ENCODE data around the gene POLR1A.

- TF ChIP-seq CTCF (IDR thresholded peaks at IDR 0.05) = no peak
- TF ChIP-seq EZH2 (IDR thresholded peaks at IDR 0.05; ENCODE audit: borderline replicate concordance, insufficient read depth, low read depth, low read length, poor library complexity, severe bottlenecking) = no peak
Measured at GRCh38 chr2:86049529-86049928, 56.2 kb downstream of the POLR1A start.
